Progenitor cell of endocrine pancreas (in vitro differentiated cells): ENCODE results near the gene TSNAXIP1. TPM values are rescaled to one million over a fixed set of nuclear protein-coding genes. Genes with fewer than 3 reads are reported as not detected.

Source experiments
- DNase-seq: peaks from one replicate; pipeline ENCODE4 v3.0.0; 2021; ENCODE audit warnings: low spot score; ENCODE audit not compliant: unreplicated experiment
- H3K27ac Mint-ChIP-seq: 2 replicates; pipeline ENCODE4 v1.8.0; 2021; ENCODE audit warnings: mild to moderate bottlenecking, moderate library complexity, mixed read lengths
- H3K27me3 Mint-ChIP-seq: 2 replicates; pipeline ENCODE4 v1.8.0; 2021; ENCODE audit warnings: mixed read lengths
- H3K36me3 Mint-ChIP-seq: 2 replicates; pipeline ENCODE4 v1.8.0; 2022; ENCODE audit warnings: mixed read lengths; ENCODE audit not compliant: insufficient read depth
- H3K4me1 Mint-ChIP-seq: 2 replicates; pipeline ENCODE4 v1.8.0; 2021; ENCODE audit warnings: low read depth, mixed read lengths
- H3K4me3 Mint-ChIP-seq: 2 replicates; pipeline ENCODE4 v1.8.0; 2021; ENCODE audit warnings: low read depth, mild to moderate bottlenecking, moderate library complexity, mixed read lengths
- H3K9me3 Mint-ChIP-seq: 2 replicates; pipeline ENCODE4 v1.8.0; 2021; ENCODE audit warnings: low read depth, mixed read lengths
- total RNA-seq: library from RNA; stranded (reverse); gene quantifications from 2 replicates; pipeline ENCODE4 v1.2.1, GENCODE V29; 2021
- TF ChIP-seq, protein P1 (sequence below): fragments of 200-600 bp; sonication (generic); IDR thresholded peaks from one replicate; pipeline ENCODE4 v1.5.0; 2021; ENCODE audit warnings: antibody characterized with exemption, mild to moderate bottlenecking; ENCODE audit not compliant: unreplicated experiment

Gene TSNAXIP1
- total RNA-seq, 1 donor from 2014 or later: 14.5 TPM

DNA sequence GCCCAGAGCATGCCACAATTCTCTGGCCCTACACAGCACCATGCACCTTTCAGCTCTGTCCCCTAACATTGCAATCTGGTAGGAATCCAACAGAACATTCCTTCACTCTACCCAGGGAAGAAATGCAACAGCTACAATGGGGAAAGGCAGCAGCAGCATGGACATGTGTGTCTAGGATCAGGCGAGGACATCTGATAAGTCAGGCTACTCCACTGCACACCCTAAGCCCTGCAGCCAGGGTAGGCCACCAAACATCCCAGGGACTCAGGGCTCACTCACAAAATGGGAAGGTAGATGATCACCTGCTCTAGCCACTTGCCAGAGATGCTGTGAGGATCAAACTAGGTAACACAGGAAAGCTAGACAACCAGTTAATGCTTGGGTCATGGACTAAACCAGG lies 5.4 kb upstream of the TSNAXIP1 start:
- Mint-ChIP-seq H3K27me3 (no peaks in the 10 kb centered on the region), H3K27ac (no peak overlapping the region), H3K36me3 (peaks cover 19% of the 10 kb centered on the region), H3K4me3 (no peak overlapping the region), H3K9me3 (no peaks in the 10 kb centered on the region), H3K4me1 (peaks cover 11% of the 10 kb centered on the region)
- no peak for DNase-seq
- TF ChIP-seq, protein P1, sequence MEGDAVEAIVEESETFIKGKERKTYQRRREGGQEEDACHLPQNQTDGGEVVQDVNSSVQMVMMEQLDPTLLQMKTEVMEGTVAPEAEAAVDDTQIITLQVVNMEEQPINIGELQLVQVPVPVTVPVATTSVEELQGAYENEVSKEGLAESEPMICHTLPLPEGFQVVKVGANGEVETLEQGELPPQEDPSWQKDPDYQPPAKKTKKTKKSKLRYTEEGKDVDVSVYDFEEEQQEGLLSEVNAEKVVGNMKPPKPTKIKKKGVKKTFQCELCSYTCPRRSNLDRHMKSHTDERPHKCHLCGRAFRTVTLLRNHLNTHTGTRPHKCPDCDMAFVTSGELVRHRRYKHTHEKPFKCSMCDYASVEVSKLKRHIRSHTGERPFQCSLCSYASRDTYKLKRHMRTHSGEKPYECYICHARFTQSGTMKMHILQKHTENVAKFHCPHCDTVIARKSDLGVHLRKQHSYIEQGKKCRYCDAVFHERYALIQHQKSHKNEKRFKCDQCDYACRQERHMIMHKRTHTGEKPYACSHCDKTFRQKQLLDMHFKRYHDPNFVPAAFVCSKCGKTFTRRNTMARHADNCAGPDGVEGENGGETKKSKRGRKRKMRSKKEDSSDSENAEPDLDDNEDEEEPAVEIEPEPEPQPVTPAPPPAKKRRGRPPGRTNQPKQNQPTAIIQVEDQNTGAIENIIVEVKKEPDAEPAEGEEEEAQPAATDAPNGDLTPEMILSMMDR: no peak

DNA sequence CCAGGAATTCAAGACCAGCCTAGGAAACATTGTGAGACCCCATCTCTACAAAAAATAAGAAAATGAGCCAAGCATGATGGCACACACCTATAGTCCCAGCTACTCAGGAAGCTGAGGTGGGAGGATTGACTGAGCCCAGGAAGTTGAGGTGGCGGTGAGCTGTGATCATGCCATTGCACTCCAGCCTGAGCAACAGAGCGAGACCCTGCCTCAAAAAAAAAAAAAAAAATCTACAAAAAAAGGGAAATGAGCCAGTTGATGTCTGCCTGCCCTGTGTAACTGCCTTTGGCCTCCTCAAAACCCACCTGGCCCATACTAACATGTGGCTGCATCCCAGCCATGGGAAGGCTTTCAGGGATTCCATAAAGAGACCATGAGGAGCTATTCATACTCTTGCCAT lies 4.8 kb upstream of the TSNAXIP1 start:
- Mint-ChIP-seq H3K27ac (no peak overlapping the region), H3K27me3 (no peaks in the 10 kb centered on the region), H3K9me3 (no peaks in the 10 kb centered on the region), H3K4me3 (no peak overlapping the region), H3K36me3 (peaks cover 19% of the 10 kb centered on the region), H3K4me1 (peaks cover 11% of the 10 kb centered on the region)
- TF ChIP-seq, protein P1: no peak
- no peak for DNase-seq

DNA sequence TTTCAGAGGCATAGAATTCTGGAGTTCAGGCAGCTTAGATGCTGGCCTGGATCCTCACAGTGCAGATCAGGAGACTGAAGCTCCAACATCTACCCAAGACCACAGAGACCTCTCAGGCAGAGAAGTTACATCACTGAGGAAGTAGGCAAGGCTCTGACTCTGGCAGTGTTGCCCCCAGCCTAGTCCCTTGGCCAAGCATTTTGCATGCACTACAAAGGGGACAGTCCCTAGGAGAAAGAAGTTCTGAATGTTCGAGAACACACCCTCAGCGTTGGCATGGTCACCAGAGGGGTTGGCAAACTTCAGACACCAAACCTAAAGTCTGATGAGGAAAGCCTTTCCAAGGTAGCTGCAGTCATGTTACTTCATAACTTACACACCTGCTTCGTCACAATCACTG lies 2.8 kb upstream of the TSNAXIP1 start:
- Mint-ChIP-seq H3K36me3 (peaks cover 17% of the 10 kb centered on the region), H3K4me1 (peaks cover 13% of the 10 kb centered on the region), H3K9me3 (no peaks in the 10 kb centered on the region), H3K4me3 (peak overlapping the region; percentile 7), H3K27me3 (no peaks in the 10 kb centered on the region), H3K27ac (peak overlapping the region; percentile 10)
- TF ChIP-seq, protein P1: no peak
- no peak for DNase-seq

DNA sequence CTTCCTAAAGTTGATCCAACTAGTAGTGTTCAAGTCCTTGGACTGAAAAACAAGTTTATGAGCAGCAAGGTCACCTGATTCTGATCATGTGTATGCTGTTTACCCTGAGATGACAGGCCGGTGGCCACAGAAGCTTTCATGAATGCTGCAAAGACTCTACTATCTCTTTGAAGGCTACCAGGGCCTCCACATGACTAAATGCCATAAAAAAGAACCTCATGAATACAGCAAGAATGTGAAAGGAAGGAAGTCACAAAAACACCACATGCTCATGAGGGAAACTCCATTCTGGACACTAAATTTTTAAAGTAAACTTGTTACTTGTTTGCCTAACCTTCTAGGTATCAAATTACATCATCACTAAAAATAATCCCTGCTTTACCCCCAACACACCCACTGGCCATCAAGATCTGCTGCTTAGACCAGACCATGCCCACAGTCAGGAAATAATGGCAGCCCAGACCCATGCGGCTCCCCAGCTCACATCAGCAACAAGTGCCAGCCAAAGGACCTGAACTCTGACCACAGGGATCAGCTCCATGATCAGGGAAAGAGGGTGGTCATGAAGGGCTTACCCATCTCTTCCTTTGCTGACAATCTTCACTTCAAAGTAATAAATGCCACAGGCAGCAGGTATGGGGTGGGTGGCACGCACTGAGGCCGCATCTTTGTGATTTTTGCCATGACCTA lies 1.7 kb upstream of the TSNAXIP1 start:
- peaks cover 13% of the 10 kb centered on the region for H3K4me1 Mint-ChIP-seq
- TF ChIP-seq, protein P1: no peak
- H3K4me3 Mint-ChIP-seq: peak overlapping the region; percentile 94
- no peaks in the 10 kb centered on the region for H3K27me3 Mint-ChIP-seq
- no peaks in the 10 kb centered on the region for H3K9me3 Mint-ChIP-seq
- peaks cover 13% of the 10 kb centered on the region for H3K36me3 Mint-ChIP-seq
- H3K27ac Mint-ChIP-seq: peak overlapping the region; percentile 96
- DNase-seq: no peak

DNA sequence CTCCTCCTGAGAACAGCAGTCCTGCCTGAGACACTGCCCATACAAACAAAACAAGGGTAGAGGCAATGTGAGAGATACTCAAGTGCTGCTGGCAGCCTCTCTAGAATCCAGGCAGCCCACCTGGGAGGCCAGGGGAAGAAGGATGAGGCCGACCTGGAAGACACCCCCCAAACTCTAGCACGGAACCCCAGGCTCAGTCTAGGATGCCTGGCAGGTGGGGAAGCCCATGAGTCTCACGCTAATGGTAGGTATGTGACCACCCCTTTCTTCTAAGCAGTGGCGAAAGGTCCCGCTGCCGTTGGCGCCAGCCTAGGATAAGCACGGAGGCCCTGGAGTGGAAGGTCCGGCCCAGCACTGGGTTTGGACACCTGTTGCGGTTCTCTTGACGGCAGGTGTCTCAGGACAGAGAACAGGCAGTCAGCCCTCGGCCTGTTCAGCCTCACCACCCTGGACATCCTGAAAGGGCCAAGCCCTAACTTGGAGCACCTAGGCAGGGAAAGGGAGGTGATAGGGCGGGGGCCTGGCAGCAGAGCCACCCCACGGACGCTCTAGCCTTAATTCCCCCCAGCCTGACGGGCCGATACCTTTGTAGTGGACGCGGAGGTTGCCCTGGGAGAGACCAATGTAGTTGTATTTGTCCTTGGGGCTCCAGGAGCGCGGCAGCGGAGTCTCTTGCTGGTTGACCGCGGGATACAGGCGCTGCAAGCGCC lies 816 bp upstream of the TSNAXIP1 start:
- no peaks in the 10 kb centered on the region for H3K27me3 Mint-ChIP-seq
- no peak for DNase-seq
- H3K4me3 Mint-ChIP-seq: peak overlapping the region; percentile 94
- H3K27ac Mint-ChIP-seq: peak overlapping the region; percentile 96
- H3K9me3 Mint-ChIP-seq: no peaks in the 10 kb centered on the region
- peaks cover 6% of the 10 kb centered on the region for H3K36me3 Mint-ChIP-seq
- H3K4me1 Mint-ChIP-seq: peaks cover 13% of the 10 kb centered on the region
- TF ChIP-seq, protein P1: no peak
